Loucy (cell line): ENCODE results near the gene IRAK1.

Experiments
- H2AFZ ChIP-seq: fragments of 200-600 bp; sonication (generic); 2 replicates; pipeline ENCODE4 v1.6.0; 2016; ENCODE audit warnings: antibody characterized with exemption, mild to moderate bottlenecking, low read length, moderate library complexity
- H3F3A ChIP-seq: fragments of 200-600 bp; 2 replicates; pipeline ENCODE4 v1.6.0; 2016; ENCODE audit warnings: antibody characterized with exemption, low read depth, mild to moderate bottlenecking
- H3K27me3 ChIP-seq: fragments of 200-600 bp; sonication (generic); 2 replicates; pipeline ENCODE4 v1.6.1; 2014; ENCODE audit warnings: low read length, mild to moderate bottlenecking; ENCODE audit not compliant: insufficient read depth, poor library complexity, severe bottlenecking
- H3K36me3 ChIP-seq: fragments of 200-600 bp; sonication (generic); 2 replicates; pipeline ENCODE4 v1.6.1; 2016; ENCODE audit warnings: low read length; ENCODE audit not compliant: insufficient read depth
- H3K4me1 ChIP-seq: fragments of 200-600 bp; sonication (generic); 2 replicates; pipeline ENCODE4 v1.5.1; 2014; ENCODE audit warnings: low read length, mild to moderate bottlenecking; ENCODE audit not compliant: insufficient read depth, poor library complexity, severe bottlenecking
- H3K4me2 ChIP-seq: fragments of 200-600 bp; sonication (generic); 2 replicates; pipeline ENCODE4 v1.6.0; 2014; ENCODE audit warnings: antibody characterized with exemption, low read length, low read depth, mild to moderate bottlenecking; ENCODE audit not compliant: poor library complexity, severe bottlenecking
- H3K4me3 ChIP-seq: fragments of 200-600 bp; sonication (generic); 2 replicates; pipeline ENCODE4 v1.5.1; 2014; ENCODE audit warnings: low read length, mild to moderate bottlenecking, mixed read lengths; ENCODE audit not compliant: poor library complexity, severe bottlenecking
- H3K79me2 ChIP-seq: fragments of 200-600 bp; sonication (generic); 2 replicates; pipeline ENCODE4 v1.6.1; 2014; ENCODE audit warnings: low read length; ENCODE audit not compliant: insufficient read depth
- H3K9ac ChIP-seq: fragments of 200-600 bp; sonication (generic); 2 replicates; pipeline ENCODE4 v1.6.0; 2014; ENCODE audit warnings: mild to moderate bottlenecking, low read depth, low read length, moderate library complexity; ENCODE audit not compliant: poor library complexity, severe bottlenecking
- H3K9me2 ChIP-seq: fragments of 200-600 bp; sonication (generic); replicated peaks from 2 replicates; pipeline ENCODE4 v1.6.1; 2016; ENCODE audit warnings: low read depth, low read length, mixed read lengths
- H3K9me3 ChIP-seq: fragments of 200-600 bp; sonication (generic); 2 replicates; pipeline ENCODE4 v1.6.1; 2014; ENCODE audit warnings: mild to moderate bottlenecking, antibody characterized with exemption, low read length, low read depth; ENCODE audit not compliant: insufficient read depth
- H4K20me1 ChIP-seq: fragments of 200-600 bp; sonication (generic); 2 replicates; pipeline ENCODE4 v1.6.0; 2014; ENCODE audit warnings: antibody characterized with exemption, low read length, mild to moderate bottlenecking; ENCODE audit not compliant: insufficient read depth, poor library complexity, severe bottlenecking
- EZH2phosphoT487 ChIP-seq: fragments of 200-600 bp; IDR thresholded peaks from 2 replicates; pipeline ENCODE4 v1.6.1; 2018; ENCODE audit warnings: antibody characterized with exemption, mild to moderate bottlenecking, moderate library complexity, borderline replicate concordance
- TF ChIP-seq, protein P1 (sequence below): fragments of 200-600 bp; sonication (generic); conservative IDR thresholded peaks from 2 replicates; pipeline ENCODE4 v1.5.1; 2014; ENCODE audit warnings: mild to moderate bottlenecking, antibody characterized with exemption, low read length

IRAK1 gene

DNA sequence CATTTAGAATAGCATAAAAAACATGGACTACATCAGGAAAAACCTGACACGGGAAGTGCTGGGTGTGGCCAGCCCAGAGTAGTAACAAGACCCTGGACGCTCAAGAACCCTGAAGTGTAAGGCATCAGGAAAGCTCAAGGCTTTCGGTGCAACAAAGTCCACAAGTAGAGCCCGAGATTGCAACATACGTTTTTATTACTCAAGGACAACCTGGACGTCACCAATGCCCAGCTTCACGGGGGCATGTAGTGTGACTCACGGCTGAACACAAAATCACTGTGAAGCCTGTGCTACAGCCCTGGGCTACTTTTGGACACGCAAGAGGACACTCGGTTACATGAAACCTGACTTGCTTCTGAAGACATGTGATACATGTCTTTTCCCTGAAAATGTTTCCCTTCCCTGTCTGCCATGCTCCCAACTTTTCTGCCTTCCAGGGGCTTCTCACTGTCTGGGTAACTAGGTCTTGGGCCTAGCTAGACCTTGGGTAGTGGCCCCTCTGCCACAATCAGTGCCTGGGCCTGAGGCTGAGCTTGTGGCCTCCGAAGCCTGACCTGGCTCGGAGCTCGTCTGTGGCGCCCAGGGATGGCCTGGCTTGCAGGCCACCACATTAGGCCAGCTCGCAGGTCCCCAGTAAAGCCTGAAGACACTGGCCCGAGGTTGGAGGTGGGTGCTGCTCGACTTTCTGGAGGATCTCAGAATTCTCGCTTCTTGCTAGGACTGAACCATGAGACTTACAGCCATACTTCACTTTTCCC lies 9.2 kb downstream of the IRAK1 start:
- H3K36me3 ChIP-seq: no peaks in the 10 kb centered on the region; the same call in 1 of the 2 replicates
- peaks cover 3% of the 10 kb centered on the region for H4K20me1 ChIP-seq
- H3K9me2 ChIP-seq: no peaks in the 10 kb centered on the region
- H3K9me3 ChIP-seq: no peaks in the 10 kb centered on the region
- no peak overlapping the region for H3K9ac ChIP-seq
- H2AFZ ChIP-seq: no peak overlapping the region
- no peak overlapping the region for H3K4me2 ChIP-seq
- H3K27me3 ChIP-seq: no peaks in the 10 kb centered on the region
- no peaks in the 10 kb centered on the region for H3K4me1 ChIP-seq
- no peak for TF ChIP-seq EZH2phosphoT487
- TF ChIP-seq, protein P1, sequence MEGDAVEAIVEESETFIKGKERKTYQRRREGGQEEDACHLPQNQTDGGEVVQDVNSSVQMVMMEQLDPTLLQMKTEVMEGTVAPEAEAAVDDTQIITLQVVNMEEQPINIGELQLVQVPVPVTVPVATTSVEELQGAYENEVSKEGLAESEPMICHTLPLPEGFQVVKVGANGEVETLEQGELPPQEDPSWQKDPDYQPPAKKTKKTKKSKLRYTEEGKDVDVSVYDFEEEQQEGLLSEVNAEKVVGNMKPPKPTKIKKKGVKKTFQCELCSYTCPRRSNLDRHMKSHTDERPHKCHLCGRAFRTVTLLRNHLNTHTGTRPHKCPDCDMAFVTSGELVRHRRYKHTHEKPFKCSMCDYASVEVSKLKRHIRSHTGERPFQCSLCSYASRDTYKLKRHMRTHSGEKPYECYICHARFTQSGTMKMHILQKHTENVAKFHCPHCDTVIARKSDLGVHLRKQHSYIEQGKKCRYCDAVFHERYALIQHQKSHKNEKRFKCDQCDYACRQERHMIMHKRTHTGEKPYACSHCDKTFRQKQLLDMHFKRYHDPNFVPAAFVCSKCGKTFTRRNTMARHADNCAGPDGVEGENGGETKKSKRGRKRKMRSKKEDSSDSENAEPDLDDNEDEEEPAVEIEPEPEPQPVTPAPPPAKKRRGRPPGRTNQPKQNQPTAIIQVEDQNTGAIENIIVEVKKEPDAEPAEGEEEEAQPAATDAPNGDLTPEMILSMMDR: no peak
- H3F3A ChIP-seq: no peaks in the 10 kb centered on the region
- no peak overlapping the region for H3K4me3 ChIP-seq
- peaks cover under 1% of the 10 kb centered on the region; the same call in 1 of the 2 replicates for H3K79me2 ChIP-seq

GRCh38 chrX:154008521-154008920 lies 11.2 kb downstream of the IRAK1 start:
- H3F3A ChIP-seq: no peaks in the 10 kb centered on the region
- H3K79me2 ChIP-seq: no peaks in the 10 kb centered on the region
- no peaks in the 10 kb centered on the region for H3K27me3 ChIP-seq
- TF ChIP-seq EZH2phosphoT487: no peak
- TF ChIP-seq, protein P1: no peak
- no peak overlapping the region for H3K4me3 ChIP-seq
- H3K4me2 ChIP-seq: no peak overlapping the region
- H3K4me1 ChIP-seq: peaks cover 3% of the 10 kb centered on the region
- H3K9ac ChIP-seq: no peak overlapping the region
- peaks cover 3% of the 10 kb centered on the region for H4K20me1 ChIP-seq
- H3K9me3 ChIP-seq: no peaks in the 10 kb centered on the region
- no peak overlapping the region for H2AFZ ChIP-seq
- no peaks in the 10 kb centered on the region; the same call in 1 of the 2 replicates for H3K36me3 ChIP-seq
- no peaks in the 10 kb centered on the region for H3K9me2 ChIP-seq

- Histone ChIP-seq H3F3A (no peaks in the 10 kb centered on the region), H3K4me3 (no peak overlapping the region), H3K9me3 (no peaks in the 10 kb centered on the region), H4K20me1 (no peaks in the 10 kb centered on the region), H3K9me2 (no peaks in the 10 kb centered on the region), H3K4me2 (no peak overlapping the region), H3K27me3 (no peaks in the 10 kb centered on the region), H2AFZ (no peak overlapping the region), H3K79me2 (no peaks in the 10 kb centered on the region), H3K9ac (no peak overlapping the region), H3K4me1 (peaks cover 15% of the 10 kb centered on the region), H3K36me3 (no peaks in the 10 kb centered on the region)
- TF ChIP-seq, protein P1: no peak
- TF ChIP-seq EZH2phosphoT487: no peak
Observed at GRCh38 chrX:154006947-154007346, 12.8 kb downstream of the IRAK1 start.
